IgD-negative memory B cell (primary cell): ENCODE data around the gene CST7. TPM values are rescaled to one million over a fixed set of nuclear protein-coding genes. Genes with fewer than 3 reads are reported as not detected.
A peak's percentile ranks its signal among the peaks of the same experiment; 100 is the strongest.
"Not testable (repeated sequence)": the region's sequence is repeated elsewhere in the genome, so short reads cannot be mapped to it uniquely, and the experiment has no call there.

Experiments used
- H3K27ac Mint-ChIP-seq, 3 donors: one replicate each; pipeline ENCODE4 v1.8.0; 2020 to 2022; ENCODE audit warnings: mild to moderate bottlenecking in 3 of 3, mixed read lengths in 3 of 3, moderate library complexity in 1 of 3
- H3K27me3 Mint-ChIP-seq: one replicate; pipeline ENCODE4 v1.8.0; 2021; ENCODE audit warnings: mixed read lengths
- H3K36me3 Mint-ChIP-seq: one replicate; pipeline ENCODE4 v1.8.0; 2020; ENCODE audit warnings: mild to moderate bottlenecking, mixed read lengths
- H3K4me1 Mint-ChIP-seq, 3 donors: one replicate each; pipeline ENCODE4 v1.8.0; 2020 to 2022; ENCODE audit warnings: mixed read lengths in 3 of 3, mild to moderate bottlenecking in 1 of 3
- H3K4me3 Mint-ChIP-seq, 4 donors: one replicate each; pipeline ENCODE4 v1.8.0; 2020 to 2022; ENCODE audit warnings: mild to moderate bottlenecking in 4 of 4, mixed read lengths in 4 of 4, moderate library complexity in 3 of 4
- H3K9me3 Mint-ChIP-seq, 3 donors: one replicate each; pipeline ENCODE4 v1.8.0; 2020 to 2021; ENCODE audit warnings: mixed read lengths in 3 of 3, mild to moderate bottlenecking in 1 of 3
- polyA plus RNA-seq: library from polyadenylated mRNA; unstranded; fragments of 300-500 nt; fragmentation: Illumina TruSeq; gene quantifications from one replicate; pipeline ENCODE4 v1.2.3, GENCODE V29; 2021

CST7 gene
- polyA plus RNA-seq, 1 donor from 2014 or later = 22.8 TPM

DNA sequence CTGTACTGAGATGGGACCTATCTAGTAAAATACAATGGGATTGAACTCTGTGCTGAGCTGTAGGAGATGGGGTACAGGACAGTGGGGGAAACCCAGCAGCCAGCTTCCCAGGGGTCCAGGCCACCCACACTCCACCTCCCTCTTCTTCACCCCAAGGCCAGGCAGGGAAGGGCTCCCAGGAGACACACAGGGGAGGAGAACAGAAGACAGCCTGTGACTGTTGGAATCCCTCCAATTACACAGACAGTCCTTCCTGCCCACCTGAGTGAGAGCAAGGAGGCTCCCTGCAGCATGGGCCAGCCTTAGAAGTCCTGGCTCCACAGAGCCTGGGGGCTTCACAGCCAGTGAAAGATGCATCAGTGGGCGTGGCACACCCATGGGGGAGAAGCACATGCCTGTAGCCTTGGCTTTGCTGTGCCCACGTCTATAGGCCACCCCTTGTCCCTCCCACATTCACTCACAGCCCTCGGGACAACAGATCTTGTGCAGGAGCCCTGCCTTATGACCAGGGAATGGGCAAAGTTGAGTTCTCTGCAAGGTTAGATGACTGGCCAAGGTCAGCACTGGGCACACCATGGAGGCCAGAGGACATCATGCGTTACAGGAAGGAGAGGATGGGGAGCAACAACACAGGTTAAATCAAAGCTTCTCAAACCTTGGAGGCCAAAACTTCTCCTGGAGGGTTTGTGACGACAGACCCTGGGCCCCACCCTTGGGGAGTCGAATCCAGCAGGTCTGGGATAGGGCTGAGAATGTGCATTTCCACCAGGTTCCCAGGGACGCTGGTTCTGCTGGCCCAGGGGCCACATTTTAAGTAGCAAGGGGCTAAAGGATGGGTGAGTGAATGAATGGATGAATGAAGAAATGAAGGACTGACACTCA, 12.3 kb upstream of the CST7 start:
- H3K27ac Mint-ChIP-seq = no peak overlapping the region
- peaks cover 4% of the 10 kb centered on the region for H3K36me3 Mint-ChIP-seq

DNA sequence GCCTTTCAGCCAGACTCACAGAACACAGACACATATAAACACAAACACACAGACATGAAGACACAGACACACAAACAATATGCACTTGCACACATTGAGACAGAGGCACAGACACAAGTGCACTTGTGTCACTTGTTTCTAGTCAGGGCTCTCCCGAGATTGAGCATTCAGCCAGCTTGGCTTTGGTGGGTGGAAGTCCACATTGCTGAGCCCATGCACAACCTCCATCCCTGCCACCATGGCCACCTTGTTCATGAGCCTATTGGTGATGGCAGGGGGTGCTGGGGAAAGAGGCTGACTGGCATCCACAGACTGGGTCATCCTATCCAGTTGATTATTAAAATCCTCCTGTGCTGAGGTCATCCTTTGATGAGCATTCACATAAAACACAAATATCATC, 11.5 kb upstream of the CST7 start:
- Mint-ChIP-seq H3K9me3 (peaks cover 3 to 9% (median 7%) of the 10 kb centered on the region in 3 donors), H3K27me3 (no peaks in the 10 kb centered on the region), H3K4me3 (no peak overlapping the region), H3K4me1 (no peaks in the 10 kb centered on the region), H3K36me3 (peaks cover 4% of the 10 kb centered on the region), H3K27ac (no peak overlapping the region)

More for the DNA sequence above, 12.3 kb upstream of the CST7 start:
- Mint-ChIP-seq H3K4me1 (peaks cover 0 to under 1% (median 0%) of the 10 kb centered on the region in 3 donors), H3K9me3 (peaks cover 3 to 7% (median 6%) of the 10 kb centered on the region in 3 donors), H3K27me3 (peaks cover 1% of the 10 kb centered on the region), H3K4me3 (no peak overlapping the region)

DNA sequence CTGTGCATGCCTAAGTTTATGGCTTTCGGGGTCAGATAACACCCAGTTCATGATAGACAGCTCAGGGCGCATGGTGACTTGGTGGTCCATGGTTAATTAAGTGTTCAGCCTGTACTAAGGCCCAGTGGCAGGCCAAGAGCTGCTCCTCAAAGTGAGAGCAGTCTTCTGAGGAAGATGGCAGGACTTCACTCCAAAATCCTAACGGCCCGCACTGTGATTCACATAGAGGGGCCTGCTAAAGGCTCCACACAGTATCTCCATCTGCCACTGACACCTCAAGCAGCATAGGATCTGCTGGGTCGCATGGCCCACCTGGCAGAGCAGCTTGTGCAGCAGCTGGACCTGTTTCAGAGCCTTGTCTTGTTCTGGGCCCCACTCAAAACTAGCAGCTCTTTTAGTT, 10.6 kb upstream of the CST7 start:
- Mint-ChIP-seq H3K36me3 (peaks cover 4% of the 10 kb centered on the region), H3K4me3 (no peak overlapping the region), H3K4me1 (no peaks in the 10 kb centered on the region), H3K27me3 (no peaks in the 10 kb centered on the region), H3K9me3 (peaks cover 3 to 9% (median 7%) of the 10 kb centered on the region in 3 donors), H3K27ac (no peak overlapping the region)

DNA sequence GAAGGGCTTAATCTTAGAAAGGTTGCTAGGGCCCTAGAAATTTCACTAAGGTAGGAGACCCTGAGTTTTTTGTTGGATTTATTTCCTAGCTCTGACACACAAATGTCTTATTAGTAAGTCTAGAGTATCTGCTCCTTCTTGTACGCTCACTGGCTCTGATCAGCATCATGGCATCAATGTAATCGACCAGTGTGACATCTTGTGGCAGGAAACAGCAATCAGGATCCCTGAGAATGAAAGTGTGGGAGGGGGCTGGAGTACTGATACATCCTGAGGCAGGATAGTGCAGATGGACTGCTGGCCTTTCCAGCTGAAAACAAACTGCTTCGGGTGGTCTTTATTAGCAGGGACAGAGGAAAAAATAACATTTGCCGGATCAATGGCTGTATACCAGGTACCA, 10.0 kb upstream of the CST7 start:
- Mint-ChIP-seq H3K27me3 (no peaks in the 10 kb centered on the region), H3K4me1 (no peaks in the 10 kb centered on the region), H3K36me3 (peaks cover 4% of the 10 kb centered on the region), H3K4me3 (no peak overlapping the region), H3K9me3 (peaks cover 4 to 10% (median 9%) of the 10 kb centered on the region in 3 donors), H3K27ac (no peak overlapping the region)

DNA sequence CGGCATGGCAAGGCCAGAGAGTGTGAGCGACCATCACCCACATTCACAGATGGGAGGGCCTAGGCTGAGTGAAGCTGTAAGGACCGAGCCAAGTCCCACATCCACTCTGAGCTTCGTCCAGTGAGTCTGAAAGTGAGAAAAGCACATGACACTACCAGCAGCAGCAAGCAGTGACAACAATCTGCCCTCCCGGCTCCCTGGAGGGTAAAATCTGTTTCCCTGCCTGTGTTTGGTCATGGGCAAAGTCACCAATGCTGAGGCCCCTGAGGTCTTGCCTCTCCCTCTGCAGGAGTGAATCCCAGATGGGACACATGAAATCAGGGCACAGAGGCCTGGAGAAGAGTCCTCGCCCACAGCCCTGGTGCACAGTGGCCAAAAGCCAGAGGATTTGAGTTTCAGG, 6.4 kb upstream of the CST7 start:
- Mint-ChIP-seq H3K4me3 (no peak overlapping the region), H3K27ac (no peak overlapping the region), H3K36me3 (peaks cover 1% of the 10 kb centered on the region), H3K4me1 (no peaks in the 10 kb centered on the region), H3K27me3 (peaks cover 1% of the 10 kb centered on the region), H3K9me3 (peaks cover 15 to 33% (median 17%) of the 10 kb centered on the region in 3 donors)

DNA sequence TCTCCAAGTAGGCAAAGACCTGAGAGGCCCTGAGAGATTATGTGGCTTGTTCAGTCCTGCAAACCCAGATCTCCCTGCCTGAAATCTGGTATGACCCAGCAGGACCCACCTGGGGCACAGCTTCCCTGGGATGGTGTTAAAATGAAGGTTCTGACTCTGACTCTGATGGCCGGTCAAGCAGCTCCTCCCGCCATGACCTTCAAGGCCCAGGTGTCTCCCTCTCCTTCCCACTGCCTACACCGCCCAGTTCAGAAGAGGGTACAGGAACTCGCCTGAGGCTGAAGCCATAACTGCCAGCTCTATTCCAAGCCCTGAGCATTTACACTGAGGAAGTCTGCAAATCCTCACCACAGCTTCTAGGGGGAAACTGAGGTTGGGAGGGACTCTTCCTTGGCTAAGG, 5.9 kb upstream of the CST7 start:
- peaks cover 16 to 37% (median 17%) of the 10 kb centered on the region in 3 donors for H3K9me3 Mint-ChIP-seq
- H3K36me3 Mint-ChIP-seq = peaks cover 1% of the 10 kb centered on the region
- no peaks in the 10 kb centered on the region for H3K4me1 Mint-ChIP-seq
- no peak overlapping the region for H3K27ac Mint-ChIP-seq
- peaks cover 1% of the 10 kb centered on the region for H3K27me3 Mint-ChIP-seq
- no peak overlapping the region for H3K4me3 Mint-ChIP-seq

DNA sequence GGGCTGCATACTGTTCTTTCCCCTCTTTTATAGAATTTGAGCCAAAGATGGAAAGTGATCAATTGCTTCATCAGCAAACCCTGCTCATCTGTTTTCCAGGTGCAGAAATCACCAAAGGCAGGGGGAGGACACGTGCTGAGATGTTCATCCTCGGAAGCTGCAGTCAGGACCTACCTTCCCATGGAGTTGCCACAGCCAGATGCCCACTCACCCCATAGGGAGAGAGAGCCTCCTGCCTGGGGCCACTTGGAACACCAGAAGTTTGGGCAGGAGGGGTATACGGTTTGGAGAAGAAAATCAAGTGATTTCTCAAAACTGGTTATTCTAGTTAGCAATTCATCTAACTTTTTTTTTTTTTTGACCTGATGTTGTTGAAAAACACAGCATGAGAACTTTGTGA, 5.3 kb upstream of the CST7 start:
- no peaks in the 10 kb centered on the region for H3K4me1 Mint-ChIP-seq
- H3K36me3 Mint-ChIP-seq = peaks cover 1% of the 10 kb centered on the region
- H3K27ac Mint-ChIP-seq = no peak overlapping the region
- H3K4me3 Mint-ChIP-seq = no peak overlapping the region
- peaks cover 16 to 37% (median 17%) of the 10 kb centered on the region in 3 donors for H3K9me3 Mint-ChIP-seq
- peaks cover 1% of the 10 kb centered on the region for H3K27me3 Mint-ChIP-seq

DNA sequence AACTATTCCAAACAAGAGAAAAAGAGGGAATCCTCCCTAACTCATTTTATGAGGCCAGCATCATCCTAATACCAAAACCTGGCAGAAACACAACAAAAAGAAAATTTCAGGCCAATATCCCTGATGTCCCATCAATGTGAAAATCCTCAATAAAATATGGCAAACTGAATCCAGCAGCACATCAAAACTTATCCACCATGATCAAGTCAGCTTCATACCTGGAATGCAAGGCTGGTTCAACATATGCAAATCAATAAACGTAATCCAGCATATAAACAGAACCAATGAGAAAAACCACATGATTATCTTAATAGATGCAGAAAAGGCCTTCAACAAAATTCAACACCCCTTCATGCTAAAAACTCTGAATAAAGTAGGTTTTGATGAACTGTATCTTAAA, 2.7 kb upstream of the CST7 start:
- H3K27me3 Mint-ChIP-seq, H3K4me3 Mint-ChIP-seq, H3K27ac Mint-ChIP-seq, H3K36me3 Mint-ChIP-seq, H3K4me1 Mint-ChIP-seq: not testable (repeated sequence)
- peaks cover 14 to 35% (median 18%) of the 10 kb centered on the region in 3 donors for H3K9me3 Mint-ChIP-seq

DNA sequence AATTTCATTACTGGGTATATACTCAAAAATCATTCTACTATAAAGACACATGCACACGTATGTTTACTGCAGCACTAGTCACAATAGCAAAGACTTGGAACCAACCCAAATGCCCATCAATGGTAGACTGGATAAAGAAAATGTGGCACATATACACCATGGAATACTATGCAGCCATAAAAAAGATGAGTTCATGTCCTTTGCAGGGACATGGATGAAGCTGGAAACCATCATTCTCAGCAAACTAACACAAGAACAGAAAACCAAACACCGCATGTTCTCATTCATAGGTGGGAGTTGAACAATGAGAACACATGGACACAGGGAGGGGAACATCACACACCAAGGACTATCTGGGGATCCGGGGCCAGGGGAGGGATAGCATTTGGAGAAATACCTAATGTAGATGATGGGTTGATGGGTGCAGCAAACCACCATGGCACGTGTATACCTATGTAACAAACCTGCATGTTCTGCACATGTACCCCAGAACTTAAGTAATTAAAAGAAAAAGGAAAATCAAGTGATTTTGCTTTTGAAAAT, 602 bp upstream of the CST7 start:
- H3K27ac Mint-ChIP-seq = peak overlapping the region in 1 of 3 donors; percentile 58

DNA sequence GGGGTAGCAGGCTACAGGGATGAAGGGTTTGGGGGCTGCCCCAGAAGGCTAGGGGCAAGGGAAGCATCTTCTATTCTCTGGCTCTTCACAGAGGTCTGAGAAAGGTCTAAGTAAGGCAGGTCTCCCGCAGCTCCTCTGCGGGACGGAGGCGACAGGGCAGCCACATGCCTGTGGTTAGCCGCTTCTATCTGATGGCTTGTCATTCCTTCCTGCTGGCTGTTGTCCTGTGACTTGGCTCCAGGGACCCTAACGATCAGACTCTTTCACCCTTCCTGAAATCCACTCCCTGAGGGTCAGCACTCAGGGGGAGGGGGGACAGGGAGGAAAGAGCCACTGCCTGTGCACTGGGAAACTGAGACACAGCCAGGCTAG, 673 bp downstream of the CST7 start:
- peaks cover 4% of the 10 kb centered on the region for H3K27me3 Mint-ChIP-seq
- H3K4me3 Mint-ChIP-seq = peak overlapping the region in 2 of 4 donors; percentile 3 to 80
- H3K4me1 Mint-ChIP-seq = peaks cover 0 to under 1% (median under 1%) of the 10 kb centered on the region in 3 donors
- H3K9me3 Mint-ChIP-seq = peaks cover 9 to 23% (median 14%) of the 10 kb centered on the region in 3 donors
- H3K36me3 Mint-ChIP-seq = no peaks in the 10 kb centered on the region
- H3K27ac Mint-ChIP-seq = peak overlapping the region in 1 of 3 donors; percentile 11

More for the DNA sequence above, 602 bp upstream of the CST7 start:
- H3K36me3 Mint-ChIP-seq, H3K27me3 Mint-ChIP-seq, H3K4me3 Mint-ChIP-seq, H3K4me1 Mint-ChIP-seq: not testable (repeated sequence)
- peaks cover 12 to 30% (median 16%) of the 10 kb centered on the region in 3 donors for H3K9me3 Mint-ChIP-seq

DNA sequence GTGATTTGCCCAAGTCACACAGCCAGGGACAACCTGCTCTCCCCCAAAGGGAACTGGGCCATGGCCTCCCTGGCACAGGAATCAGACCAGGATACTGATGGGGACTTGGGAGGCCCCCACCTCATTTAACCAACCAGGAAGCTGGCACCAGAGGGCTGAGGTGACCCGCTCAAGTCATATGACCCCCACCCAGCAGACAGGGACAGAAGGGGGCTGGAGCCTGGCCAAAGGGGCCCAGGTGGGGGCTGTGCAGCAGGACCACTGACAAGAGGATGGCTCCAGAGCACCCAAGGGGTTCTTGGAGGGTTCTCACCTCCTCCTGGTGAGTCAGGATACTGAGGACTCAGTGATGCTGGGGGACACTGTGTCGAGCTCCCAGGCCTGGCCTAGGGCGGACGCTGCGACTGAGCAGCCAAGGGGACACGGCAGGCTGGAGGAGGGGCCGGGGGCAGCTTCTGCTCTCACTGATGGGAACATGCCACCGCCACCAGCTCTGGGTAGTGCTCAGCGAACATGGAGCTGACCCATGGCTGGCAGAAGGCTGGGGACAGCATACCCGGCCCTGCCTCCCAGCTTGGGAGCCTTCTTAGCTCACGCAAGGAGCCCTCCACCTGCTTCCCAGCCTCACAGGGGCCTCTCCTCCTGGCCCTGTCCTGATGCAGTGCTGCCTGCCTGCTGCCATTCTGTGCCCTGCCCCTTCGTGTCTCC, 1.2 kb downstream of the CST7 start:
- no peaks in the 10 kb centered on the region for H3K36me3 Mint-ChIP-seq
- peak overlapping the region in 1 of 3 donors; percentile 39 for H3K27ac Mint-ChIP-seq
- peaks cover 7 to 23% (median 13%) of the 10 kb centered on the region in 3 donors for H3K9me3 Mint-ChIP-seq
- H3K4me3 Mint-ChIP-seq = peak overlapping the region in 1 of 4 donors; percentile 75
- H3K27me3 Mint-ChIP-seq = peaks cover 3% of the 10 kb centered on the region
- peaks cover 0 to 5% (median 5%) of the 10 kb centered on the region in 3 donors for H3K4me1 Mint-ChIP-seq

DNA sequence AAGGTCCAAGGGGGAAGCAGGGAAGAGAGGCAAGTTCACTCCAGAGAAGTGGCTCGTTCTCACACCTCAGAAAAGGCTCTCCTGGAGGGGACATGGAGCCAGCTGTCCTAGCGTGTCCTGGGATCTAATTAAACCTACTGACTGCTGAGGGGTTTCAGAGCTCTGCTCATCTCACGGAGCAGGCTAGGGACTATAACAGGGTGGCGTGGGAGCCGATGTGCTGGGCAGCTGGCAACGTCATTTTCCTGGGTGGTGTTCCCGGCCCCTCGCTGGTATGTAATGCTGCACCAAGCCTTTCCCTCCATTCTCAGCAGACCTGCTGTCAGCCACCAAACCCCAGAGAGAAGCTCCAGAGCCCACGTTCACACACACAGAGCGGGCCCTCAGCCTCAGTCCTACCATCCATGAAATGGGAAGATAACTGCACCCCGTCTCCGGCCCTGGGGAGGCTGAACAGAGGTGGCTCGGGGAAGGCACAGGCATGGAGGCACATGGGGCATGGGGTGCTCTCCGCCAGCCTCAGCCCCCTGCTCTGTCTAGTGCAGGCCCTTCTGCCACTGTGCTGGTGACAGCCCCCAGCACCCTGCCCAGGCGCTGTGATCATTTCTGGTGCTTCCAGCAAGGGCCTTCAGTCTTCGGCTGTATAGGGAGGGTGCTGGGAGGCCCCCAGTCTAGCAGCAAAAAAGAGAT, 1.9 kb downstream of the CST7 start:
- H3K4me3 Mint-ChIP-seq = peak overlapping the region in 2 of 4 donors; percentile 75 to 81
- peak overlapping the region in 1 of 3 donors; percentile 39 for H3K27ac Mint-ChIP-seq
- peaks cover 3% of the 10 kb centered on the region for H3K27me3 Mint-ChIP-seq
- peaks cover 2 to 16% (median 8%) of the 10 kb centered on the region in 3 donors for H3K9me3 Mint-ChIP-seq
- peaks cover 0 to 8% (median 5%) of the 10 kb centered on the region in 3 donors for H3K4me1 Mint-ChIP-seq
- no peaks in the 10 kb centered on the region for H3K36me3 Mint-ChIP-seq

DNA sequence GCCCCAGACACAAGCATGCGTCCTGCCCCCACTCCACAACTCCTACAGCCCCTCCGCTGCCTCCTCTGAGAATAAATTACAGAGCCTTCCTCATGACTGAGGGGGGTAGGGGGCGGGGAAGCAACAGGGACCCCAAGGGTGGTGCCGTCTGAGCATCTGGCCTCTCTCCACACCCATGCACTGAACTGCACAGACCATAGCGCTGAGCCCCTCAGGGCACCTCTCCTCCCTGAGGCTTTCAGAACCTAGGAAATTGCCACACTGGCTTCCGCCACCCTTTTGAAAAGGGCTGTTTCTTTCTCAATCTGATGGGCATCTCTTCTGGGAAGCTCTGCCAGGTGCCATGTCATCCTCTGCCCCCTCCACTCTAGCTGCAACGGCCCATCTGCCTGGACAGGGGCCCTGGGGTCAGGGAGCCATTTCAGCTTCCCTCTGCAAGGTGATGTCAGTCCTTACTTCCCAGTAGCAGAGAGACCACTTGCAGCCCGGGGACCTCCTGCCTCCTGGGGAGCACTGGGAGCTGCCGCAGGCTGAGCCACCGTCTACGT, 2.5 kb downstream of the CST7 start:
- peak overlapping the region in 1 of 4 donors; percentile 81 for H3K4me3 Mint-ChIP-seq
- peak overlapping the region in 1 of 3 donors; percentile 51 for H3K27ac Mint-ChIP-seq
- peaks cover 0 to 8% (median 5%) of the 10 kb centered on the region in 3 donors for H3K4me1 Mint-ChIP-seq
- H3K36me3 Mint-ChIP-seq = no peaks in the 10 kb centered on the region
- peaks cover 2 to 12% (median 5%) of the 10 kb centered on the region in 3 donors for H3K9me3 Mint-ChIP-seq
- H3K27me3 Mint-ChIP-seq = peaks cover 3% of the 10 kb centered on the region
